HG02973 (cell line): ENCODE measurements around the gene ANAPC7.
"Not testable (repeated sequence)": the region's sequence is repeated elsewhere in the genome, so short reads cannot be mapped to it uniquely, and the experiment has no call there.

Experiments
- ATAC-seq: cut with Tn5 transposase; IDR thresholded peaks from one replicate; pipeline ENCODE4 v1.9.1; 2021; ENCODE audit warnings: moderate library complexity; ENCODE audit not compliant: unreplicated experiment

Gene ANAPC7

GRCh38 chr12:110349096-110349495 lies 54.4 kb downstream of the ANAPC7 start:
- ATAC-seq, result no peak

DNA sequence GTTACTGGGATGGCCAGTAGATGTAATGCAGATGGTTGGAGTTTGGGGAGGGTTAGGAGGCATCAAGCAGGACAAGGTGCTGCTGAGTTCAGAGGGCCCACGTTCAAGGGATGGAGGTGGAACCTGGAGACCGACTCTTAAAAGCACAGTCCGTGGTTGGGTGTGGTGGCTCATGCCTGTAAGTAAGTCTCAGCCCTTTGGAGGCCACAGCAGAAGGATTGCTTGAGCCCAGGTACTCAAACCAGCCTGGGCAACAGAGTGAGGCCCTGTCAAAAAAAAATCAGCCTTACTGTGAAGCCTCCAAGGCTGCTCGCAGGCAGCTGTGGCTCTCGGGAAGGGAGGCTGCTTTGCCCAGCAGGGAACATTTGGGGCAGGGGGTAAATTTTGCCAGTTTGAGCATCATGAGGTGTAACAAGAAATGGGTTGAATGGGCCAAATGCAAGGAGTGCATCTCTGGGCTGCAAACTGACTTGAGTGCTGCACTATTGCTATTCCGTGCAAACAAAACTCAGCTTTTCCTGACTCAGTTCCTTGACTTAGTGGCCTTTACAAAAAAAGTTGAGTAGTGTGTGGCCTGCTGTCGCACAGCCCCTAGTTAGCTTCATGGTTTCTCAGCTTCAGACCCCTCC lies 55.0 kb downstream of the ANAPC7 start:
- ATAC-seq, result no peak

DNA sequence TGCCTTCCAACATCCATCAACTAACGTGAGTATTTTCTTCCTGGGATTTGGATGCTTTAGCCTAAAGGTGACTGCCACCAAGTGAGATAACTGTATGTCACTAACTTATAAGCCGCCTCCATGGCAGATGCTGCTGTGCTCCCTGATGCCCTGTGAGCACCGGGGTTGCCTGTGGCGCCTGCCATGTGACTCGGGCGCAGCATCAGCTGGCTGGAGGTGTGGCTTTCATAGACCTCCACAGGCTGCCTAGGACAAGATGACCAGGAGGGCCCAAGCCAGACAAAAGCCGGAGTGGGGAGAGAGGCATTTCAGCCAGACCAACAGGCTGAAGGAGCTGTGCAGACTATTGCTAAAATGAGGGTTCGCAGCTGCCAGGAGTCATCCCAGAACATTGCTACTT lies 55.7 kb downstream of the ANAPC7 start:
- ATAC-seq, result no peak

- ATAC-seq, result no peak
Measured at GRCh38 chr12:110345963-110346362, 57.5 kb downstream of the ANAPC7 start.

DNA sequence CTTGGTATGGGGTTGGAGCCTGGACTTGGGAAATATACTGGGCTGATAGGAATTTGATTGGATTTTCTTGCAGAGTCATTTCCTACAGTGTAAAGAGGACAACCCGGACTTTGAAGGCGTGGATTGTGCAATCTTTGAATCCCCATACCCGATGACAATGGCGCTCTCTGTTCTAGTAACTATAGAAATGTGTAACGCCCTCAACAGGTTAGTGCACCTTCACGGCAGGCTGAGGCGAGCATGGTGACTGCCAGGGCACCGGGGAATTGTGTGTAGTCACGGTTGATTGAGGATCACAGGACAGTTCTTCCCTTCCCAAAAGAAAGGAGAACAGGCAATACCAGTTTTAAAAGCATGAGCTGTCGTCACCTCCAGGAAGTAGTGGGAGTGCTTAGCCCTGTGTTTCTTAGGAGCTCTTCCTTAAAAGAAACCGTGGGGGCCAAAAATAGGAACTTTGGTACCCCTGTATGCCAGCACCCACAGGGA lies 58.3 kb downstream of the ANAPC7 start:
- no peak for ATAC-seq

DNA sequence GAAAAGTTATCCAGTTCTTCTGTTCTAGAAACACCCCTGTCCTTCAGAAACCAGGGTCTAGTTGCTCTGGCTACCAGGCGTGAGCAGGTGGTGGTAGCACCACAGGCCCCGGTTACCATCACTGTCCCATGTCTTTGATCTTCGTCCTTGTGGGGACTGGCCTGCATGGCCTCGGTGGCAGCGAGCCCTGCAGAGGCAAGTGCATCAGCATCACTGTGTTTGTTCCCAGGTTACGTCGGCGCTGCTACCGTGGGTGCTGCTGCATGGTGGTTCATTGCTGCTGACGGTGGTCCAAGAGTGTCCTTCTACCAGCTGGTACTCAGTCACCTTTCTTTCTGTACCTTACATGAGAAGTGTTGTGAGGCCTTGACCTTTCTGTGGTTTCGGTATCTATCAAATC lies 58.9 kb downstream of the ANAPC7 start:
- no peak for ATAC-seq

DNA sequence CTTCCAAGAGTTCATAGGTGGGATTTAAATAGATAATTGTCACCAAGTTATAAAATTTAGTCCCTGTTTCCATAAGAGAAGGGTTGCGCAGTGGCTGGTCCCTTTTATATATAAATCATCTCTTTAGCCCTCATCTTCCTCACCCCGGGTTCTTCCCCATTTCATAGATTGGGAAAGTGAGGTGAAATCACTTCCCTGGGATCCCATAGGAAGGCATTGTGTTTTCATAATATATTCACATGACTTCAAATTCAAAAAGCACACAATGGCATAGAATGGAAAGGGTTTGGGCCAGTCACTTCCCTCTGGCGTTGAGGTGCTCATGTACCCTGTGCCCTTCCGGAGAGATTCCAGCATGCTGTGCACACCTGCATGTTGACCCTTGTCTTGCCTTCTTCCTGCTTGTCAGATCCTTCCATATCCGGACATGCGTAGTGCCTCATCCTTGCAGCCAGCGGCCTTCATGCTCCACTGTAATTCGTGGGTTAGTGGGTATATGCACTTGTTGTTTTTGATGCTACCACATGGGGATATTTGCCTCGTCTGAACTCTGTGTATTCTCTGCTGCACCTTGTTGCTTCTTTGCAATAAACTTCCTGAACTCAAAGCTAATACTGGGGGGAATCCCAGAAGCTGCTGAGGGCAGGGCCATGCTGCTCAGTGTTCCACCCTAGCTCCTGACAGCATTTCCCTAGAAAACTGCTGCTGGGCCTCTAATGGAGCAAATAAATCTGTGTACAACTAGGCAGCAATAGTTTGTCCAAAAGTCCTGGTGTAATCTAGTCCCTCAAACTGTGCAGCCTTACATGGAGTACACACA lies 59.6 kb downstream of the ANAPC7 start:
- no peak for ATAC-seq

GRCh38 chr12:110343114-110343513 lies 60.4 kb downstream of the ANAPC7 start:
- no peak for ATAC-seq

DNA sequence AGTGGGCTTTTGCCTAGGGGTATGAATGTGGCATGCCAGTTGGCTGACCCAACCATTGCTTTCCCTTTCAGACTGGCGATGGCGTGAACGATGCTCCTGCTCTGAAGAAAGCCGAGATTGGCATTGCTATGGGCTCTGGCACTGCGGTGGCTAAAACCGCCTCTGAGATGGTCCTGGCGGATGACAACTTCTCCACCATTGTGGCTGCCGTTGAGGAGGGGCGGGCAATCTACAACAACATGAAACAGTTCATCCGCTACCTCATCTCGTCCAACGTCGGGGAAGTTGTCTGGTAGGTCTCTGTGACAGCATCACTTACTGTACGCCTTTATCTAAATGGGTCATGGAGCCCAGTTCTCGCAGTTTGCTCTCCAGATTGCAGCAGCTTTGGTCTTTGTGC lies 61.4 kb downstream of the ANAPC7 start:
- no peak for ATAC-seq

DNA sequence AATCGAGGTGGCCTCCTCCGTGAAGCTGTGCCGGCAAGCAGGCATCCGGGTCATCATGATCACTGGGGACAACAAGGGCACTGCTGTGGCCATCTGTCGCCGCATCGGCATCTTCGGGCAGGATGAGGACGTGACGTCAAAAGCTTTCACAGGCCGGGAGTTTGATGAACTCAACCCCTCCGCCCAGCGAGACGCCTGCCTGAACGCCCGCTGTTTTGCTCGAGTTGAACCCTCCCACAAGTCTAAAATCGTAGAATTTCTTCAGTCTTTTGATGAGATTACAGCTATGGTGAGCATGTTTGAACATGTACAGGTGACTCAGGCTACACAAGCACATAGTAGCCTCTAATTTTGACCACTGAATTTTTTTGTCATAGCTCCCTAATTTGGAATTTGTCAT lies 62.8 kb downstream of the ANAPC7 start:
- ATAC-seq, result no peak

DNA sequence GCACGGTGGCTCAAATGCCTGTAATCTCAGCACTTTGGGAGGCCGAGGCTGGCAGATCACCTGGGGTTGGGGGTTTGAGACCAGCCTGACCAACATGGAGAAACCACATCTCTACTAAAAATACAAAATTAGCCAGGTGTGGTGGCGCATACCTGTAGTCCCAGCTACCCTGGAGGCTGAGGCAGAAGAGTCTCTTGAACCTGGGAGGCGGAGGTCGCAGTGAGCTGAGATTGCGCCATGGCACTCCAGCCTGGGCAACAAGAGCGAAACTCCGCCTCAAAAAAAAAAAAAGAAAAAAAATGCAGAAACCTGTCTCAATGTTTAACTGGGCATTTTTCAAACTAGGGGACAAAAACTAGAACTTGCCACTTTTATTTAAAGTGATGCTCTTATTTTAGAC lies 63.2 kb downstream of the ANAPC7 start:
- not testable (repeated sequence) for ATAC-seq

DNA sequence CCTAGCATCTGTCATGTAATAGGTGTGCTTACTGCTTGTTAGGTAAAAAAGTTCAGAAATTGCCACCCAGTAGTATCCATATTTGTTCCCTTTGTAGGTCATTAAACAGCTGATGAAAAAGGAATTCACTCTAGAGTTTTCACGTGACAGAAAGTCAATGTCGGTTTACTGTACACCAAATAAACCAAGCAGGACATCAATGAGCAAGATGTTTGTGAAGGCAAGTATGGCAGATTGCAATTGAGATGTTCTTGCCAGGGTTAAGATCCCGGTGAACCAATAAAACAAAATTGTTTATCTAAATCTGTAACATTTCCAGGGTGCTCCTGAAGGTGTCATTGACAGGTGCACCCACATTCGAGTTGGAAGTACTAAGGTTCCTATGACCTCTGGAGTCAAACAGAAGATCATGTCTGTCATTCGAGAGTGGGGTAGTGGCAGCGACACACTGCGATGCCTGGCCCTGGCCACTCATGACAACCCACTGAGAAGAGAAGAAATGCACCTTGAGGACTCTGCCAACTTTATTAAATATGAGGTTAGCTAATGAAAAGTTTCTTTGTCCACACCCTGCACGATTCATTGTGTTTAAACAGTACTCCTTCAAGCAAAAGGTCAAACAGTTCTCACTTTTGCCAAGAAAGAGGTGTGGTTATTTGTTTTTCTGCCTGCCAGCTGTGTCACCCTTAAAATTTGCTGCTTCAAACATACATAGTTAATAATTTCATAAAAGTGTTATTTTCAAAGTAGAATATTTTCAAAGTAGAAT lies 64.1 kb downstream of the ANAPC7 start:
- no peak for ATAC-seq

DNA sequence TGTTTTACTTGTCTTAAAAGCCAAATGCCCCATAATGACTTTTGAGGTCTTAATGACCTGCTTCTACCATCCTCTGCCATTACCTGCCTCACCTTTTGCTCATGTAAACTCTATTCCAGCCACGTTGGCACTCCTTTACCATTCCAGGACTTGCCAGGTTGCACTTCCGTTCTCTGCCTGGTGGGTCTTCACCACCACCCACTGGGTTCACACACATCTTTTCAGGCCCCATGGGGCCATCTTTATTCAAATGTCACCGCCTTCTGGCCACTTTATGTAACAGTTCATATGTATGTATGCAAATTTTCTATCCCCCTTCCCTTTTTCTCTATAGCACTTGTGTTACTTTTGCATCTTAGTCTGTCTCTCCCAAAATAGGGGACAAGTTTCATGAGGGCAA lies 64.8 kb downstream of the ANAPC7 start:
- no peak for ATAC-seq

DNA sequence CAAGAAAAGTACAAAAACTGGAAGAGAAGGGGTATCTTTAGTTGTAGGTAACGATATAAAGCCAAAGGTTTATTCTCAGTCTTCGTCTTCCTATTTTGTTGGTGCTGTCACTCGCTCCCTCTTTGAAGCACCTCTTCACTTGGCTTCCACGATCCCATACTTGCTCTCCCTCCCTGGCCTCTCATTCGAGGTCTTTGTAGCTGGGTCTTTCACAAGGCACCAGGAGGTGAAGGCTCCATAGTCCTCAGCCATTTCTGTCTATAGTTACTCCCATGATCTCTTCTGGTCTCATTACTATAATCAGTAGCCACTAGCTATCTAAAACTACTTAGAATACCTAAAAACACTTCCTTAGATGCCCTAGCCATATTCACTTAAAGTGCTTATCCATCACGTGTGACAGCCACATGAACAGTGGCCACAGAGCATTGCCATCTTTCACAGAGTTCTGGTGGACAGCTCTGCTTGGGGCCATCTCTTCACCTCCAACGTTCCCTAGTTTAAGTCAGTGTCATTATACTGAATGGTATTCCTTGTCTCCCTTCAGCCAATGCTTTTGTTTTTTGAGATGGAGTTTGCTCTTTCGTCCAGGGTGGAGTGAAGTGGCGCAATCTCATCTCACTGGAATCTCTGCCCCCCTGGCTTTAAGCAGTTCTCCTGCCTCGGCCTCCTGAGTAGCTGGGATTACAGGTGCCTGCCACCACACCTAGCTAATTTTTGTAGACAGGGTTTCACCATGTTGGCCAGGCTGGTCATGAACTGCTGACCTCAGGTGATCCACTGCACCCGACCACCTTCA lies 65.4 kb downstream of the ANAPC7 start:
- no peak for ATAC-seq

- no peak for ATAC-seq
Measured at GRCh38 chr12:110335481-110336045, 67.9 kb downstream of the ANAPC7 start.

GRCh38 chr12:110333201-110333600 lies 70.3 kb downstream of the ANAPC7 start:
- ATAC-seq, result no peak

GRCh38 chr12:110330544-110330943 lies 73.0 kb downstream of the ANAPC7 start:
- ATAC-seq, result no peak

DNA sequence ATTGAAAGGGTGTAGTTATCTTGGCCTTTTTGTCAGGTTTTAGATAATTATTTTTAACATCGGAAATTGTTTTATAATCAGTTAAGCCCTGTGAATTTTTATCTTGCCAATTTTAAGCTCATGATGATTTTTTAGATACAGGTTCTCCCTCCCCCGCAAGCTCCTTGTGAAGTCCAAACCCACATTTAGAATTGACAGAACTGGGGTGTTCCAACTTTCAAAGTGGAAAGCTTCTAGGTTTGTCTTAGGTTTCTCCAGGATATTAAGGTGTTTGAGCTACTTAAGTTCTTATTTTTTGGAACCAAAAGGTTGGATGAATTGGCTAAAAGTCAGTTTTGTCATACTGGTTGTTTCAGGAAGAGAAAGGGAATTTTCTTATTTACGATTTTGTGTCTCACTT lies 73.4 kb downstream of the ANAPC7 start:
- no peak for ATAC-seq

GRCh38 chr12:110329710-110330109 lies 73.8 kb downstream of the ANAPC7 start:
- no peak for ATAC-seq
